AG09309 (cell line): ENCODE results near the gene TOB2.

Source experiments
- DNase-seq: peaks from one replicate; pipeline ENCODE4 v3.0.0-alpha.2; 2010; ENCODE audit warnings: low read depth
- H3K4me3 ChIP-seq: 2 replicates; pipeline ENCODE4 v1.5.1; 2011; ENCODE audit warnings: mild to moderate bottlenecking, low read depth, low read length, moderate library complexity; ENCODE audit not compliant: control insufficient read depth
- TF ChIP-seq, protein P1 (sequence below): IDR thresholded peaks from 2 replicates; pipeline ENCODE4 v1.5.1; 2011; ENCODE audit warnings: mild to moderate bottlenecking, low read depth, low read length, inconsistent platforms; ENCODE audit not compliant: insufficient read depth, control insufficient read depth; ENCODE audit errors: missing control alignments

The TOB2 gene

DNA sequence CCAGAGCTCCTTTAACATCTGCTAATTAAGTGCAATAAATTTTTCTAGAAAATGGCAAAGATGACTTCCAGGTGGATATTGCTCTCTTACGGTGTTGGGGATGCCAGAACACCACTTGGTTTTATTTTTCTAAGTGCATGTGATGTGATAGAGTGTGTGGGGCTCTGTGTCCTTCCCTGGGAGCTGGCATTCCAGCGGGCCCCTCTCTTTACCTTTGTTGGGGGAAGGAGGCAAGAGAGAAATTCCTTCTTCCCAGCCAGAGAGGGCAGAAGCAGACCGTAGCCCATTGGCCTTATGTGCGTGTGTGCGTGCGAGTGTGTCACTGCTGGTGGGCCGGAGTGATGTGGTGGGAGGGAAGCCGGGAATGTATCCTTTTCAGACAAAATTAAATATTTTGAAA is 47.7 kb downstream of the TOB2 start:
- TF ChIP-seq, protein P1, sequence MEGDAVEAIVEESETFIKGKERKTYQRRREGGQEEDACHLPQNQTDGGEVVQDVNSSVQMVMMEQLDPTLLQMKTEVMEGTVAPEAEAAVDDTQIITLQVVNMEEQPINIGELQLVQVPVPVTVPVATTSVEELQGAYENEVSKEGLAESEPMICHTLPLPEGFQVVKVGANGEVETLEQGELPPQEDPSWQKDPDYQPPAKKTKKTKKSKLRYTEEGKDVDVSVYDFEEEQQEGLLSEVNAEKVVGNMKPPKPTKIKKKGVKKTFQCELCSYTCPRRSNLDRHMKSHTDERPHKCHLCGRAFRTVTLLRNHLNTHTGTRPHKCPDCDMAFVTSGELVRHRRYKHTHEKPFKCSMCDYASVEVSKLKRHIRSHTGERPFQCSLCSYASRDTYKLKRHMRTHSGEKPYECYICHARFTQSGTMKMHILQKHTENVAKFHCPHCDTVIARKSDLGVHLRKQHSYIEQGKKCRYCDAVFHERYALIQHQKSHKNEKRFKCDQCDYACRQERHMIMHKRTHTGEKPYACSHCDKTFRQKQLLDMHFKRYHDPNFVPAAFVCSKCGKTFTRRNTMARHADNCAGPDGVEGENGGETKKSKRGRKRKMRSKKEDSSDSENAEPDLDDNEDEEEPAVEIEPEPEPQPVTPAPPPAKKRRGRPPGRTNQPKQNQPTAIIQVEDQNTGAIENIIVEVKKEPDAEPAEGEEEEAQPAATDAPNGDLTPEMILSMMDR = no peak
- no peak for DNase-seq
- H3K4me3 ChIP-seq = no peak overlapping the region

DNA sequence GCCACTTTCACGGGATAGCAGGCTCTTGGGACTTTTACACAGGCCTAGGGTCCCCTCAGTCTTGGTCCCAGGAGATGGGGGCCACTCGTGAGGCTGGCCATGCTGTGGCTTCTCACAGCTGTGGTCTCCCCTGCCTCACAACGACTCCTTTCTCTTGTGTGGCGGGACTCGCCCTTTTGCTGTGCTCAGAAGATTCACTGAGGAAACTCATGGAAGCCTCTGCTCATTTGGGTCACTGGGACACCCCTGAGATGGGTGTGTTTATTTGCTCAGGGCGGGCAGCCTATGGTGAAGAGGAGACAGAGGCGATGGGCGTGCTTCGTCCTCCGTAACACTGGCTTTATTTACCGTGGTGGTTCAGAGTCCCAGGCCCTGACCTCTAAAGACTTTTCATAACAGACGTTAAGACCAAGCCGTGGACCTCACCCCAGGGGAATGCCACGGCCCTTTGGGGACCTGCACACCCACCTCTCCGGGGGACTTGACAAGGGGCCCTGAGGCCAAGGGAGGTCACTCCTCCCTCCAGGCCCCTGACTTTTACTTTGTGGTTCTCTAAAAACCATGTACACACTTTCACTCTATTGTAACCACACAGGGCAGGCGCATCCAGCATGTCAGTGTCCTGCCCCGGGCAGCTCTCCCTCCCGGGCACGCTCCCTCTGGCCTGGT is 49.3 kb downstream of the TOB2 start:
- DNase-seq = no peak
- H3K4me3 ChIP-seq = no peak overlapping the region
- TF ChIP-seq, protein P1 = no peak

DNA sequence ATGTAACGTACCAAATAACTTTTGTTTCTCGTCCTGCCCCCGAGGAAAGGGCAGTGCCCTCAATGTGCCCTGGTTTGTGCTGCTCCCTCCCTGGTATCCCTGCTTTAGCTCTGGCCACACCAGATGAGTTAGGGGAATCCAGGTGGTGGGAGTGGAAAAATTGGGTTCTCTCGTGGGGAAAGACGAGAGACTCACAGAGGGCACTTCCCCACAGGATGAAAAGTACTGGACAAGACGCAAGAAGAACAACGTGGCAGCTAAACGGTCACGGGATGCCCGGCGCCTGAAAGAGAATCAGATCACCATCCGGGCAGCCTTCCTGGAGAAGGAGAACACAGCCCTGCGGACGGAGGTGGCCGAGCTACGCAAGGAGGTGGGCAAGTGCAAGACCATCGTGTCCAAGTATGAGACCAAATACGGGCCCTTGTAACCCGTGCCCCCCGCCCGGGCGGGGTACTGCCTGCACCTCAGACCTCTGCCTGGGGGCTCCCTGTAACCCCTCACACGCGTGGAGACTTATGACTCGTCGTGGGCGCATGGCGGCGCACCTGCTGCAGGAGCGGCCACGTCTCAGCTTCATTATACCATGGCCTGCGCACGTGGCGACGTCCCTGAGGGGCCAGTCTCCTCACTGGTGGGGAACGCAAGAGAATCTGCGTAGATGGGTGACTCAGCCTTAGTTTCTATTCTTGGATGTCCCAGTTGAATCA is 50.9 kb downstream of the TOB2 start:
- no peak for DNase-seq
- TF ChIP-seq, protein P1 = no peak
- no peak overlapping the region for H3K4me3 ChIP-seq

DNA sequence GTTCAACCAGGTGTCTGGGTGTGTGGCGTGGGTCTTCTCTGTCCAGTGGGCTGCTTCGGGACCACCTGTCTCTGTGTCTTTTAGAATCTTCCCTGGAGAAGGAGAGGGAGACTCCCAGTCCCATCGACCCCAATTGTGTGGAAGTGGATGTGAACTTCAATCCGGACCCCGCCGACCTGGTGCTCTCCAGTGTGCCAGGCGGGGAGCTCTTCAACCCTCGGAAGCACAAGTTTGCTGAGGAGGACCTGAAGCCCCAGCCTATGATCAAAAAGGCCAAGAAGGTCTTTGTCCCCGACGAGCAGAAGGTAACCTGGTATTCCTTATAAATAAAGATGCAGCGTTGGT is 52.6 kb downstream of the TOB2 start:
- no peak overlapping the region for H3K4me3 ChIP-seq
- TF ChIP-seq, protein P1 = no peak
- no peak for DNase-seq

DNA sequence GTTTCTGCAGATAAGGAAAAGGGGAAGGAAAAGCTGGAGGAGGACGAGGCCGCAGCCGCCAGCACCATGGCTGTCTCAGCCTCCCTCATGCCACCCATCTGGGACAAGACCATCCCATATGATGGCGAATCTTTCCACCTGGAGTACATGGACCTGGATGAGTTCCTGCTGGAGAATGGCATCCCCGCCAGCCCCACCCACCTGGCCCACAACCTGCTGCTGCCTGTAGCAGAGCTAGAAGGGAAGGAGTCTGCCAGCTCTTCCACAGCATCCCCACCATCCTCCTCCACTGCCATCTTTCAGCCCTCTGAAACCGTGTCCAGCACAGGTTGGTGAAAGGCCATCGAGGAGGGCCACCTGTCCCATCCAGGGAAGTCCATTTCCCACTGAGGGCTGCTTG is 59.3 kb downstream of the TOB2 start:
- no peak for DNase-seq
- TF ChIP-seq, protein P1 = no peak
- no peak overlapping the region for H3K4me3 ChIP-seq

DNA sequence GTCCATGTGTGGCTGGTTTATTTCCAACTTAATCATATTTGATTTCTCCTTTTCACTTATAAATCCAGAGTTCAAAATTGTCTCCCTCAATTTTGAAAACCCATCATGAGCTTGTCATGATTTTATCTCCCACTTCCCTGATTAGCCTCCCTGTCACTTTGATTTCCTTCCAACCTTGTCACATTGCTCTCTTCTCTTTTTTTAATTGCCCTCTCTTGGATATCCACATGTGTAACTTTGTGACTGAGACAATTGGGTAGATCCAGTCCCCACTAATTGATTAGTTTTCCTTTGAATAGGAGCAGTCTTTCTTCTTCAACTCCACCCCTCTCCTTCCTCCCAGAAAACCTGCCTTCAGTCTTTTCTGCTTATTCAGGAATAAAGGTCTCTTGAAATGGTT is 62.5 kb downstream of the TOB2 start:
- H3K4me3 ChIP-seq = no peak overlapping the region
- TF ChIP-seq, protein P1 = no peak
- DNase-seq = no peak
